ENCODE data around the gene IFRD1. TPM values are rescaled to one million over a fixed set of nuclear protein-coding genes. Genes with fewer than 3 reads are reported as not detected.
A peak's percentile ranks its signal among the peaks of the same experiment; 100 is the strongest.

The IFRD1 gene
- total RNA-seq, 1 experiment from 2014 or later: 73.4 TPM

DNA sequence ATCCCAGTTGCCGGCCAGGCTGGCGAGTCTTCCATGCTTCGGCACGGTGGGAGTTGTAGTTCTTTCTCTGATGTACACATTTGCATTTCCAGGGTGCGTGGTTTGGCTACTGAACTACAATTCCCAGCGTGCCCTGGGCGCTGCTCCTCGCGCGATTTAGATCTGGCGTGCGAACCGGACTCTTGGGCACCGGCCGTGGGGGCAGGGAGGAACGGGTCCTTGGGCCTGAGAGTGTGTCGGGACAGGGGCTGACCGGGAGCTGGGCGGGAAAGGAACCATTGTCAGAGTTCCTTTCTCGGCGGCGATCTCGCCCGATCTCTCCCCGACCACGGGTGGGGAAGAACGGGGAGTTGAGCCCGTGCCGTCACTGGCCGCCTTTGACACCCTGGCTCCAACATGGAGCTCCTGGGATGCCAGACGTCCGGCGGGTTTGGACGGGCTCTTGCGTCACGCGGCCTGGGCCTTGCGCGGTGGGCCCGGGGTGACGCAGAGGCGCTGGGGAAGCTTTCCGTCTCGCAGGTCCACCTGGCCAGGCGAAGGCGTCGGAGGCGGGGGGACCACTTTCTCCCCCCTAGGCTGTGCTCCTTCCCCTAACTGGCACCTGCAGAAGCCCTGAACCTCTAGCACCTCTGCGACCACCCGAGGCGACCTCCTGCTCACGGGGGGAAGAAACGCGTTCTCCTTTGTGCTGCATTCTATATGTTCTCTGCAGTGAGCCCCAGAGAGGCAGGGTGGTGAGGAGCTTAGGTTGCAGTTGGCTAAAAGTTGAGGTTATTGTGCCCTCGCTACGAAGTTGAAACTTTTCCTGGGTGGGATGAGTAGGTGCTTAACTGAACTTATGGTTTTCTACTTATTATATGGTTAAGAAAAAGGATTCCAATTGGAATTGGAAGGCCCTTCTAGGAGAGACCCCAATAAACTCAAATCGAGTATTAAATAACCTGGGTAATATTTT, 824 bp downstream of the IFRD1 start:
- peak; percentile 94 for DNase-seq
- H3K9me3 ChIP-seq (ENCODE audit: low read length): no peaks in the 10 kb centered on the region
- peaks cover 9% of the 10 kb centered on the region for H3K36me3 ChIP-seq (ENCODE audit: low read depth, low read length)
- H3K4me2 ChIP-seq (ENCODE audit: low read length): peak overlapping the region; percentile 88
- POLR2A ChIA-PET (ENCODE audit: unreplicated experiment): interaction anchor here (0.5 to 1.0 kb wide), 11 partner anchors 19 to 1304 kb away, joined by 3 to 9 read pairs (median 4); partner anchors contain the start of gene IMMP2L
- no peaks in the 10 kb centered on the region for H3K27me3 ChIP-seq (ENCODE audit: low read length)
- TF ChIP-seq EZH2 (IDR thresholded peaks at IDR 0.05; ENCODE audit: low read length, unreplicated experiment) (no peak), EZH2phosphoT487 (IDR thresholded peaks at IDR 0.05; ENCODE audit: borderline replicate concordance, low read length) (no peak)
- TF ChIP-seq, protein P1, sequence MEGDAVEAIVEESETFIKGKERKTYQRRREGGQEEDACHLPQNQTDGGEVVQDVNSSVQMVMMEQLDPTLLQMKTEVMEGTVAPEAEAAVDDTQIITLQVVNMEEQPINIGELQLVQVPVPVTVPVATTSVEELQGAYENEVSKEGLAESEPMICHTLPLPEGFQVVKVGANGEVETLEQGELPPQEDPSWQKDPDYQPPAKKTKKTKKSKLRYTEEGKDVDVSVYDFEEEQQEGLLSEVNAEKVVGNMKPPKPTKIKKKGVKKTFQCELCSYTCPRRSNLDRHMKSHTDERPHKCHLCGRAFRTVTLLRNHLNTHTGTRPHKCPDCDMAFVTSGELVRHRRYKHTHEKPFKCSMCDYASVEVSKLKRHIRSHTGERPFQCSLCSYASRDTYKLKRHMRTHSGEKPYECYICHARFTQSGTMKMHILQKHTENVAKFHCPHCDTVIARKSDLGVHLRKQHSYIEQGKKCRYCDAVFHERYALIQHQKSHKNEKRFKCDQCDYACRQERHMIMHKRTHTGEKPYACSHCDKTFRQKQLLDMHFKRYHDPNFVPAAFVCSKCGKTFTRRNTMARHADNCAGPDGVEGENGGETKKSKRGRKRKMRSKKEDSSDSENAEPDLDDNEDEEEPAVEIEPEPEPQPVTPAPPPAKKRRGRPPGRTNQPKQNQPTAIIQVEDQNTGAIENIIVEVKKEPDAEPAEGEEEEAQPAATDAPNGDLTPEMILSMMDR (conservative IDR thresholded peaks at IDR 0.05; ENCODE audit: low read depth, low read length): no peak
- BruUV-seq (replicated peaks): no TSS peak
- H3K79me2 ChIP-seq (ENCODE audit: low read length): peaks cover 56% of the 10 kb centered on the region
- H3K9ac ChIP-seq (ENCODE audit: low read length): peak overlapping the region; percentile 94
- peaks cover 4% of the 10 kb centered on the region for H3F3A ChIP-seq (ENCODE audit: low read length, unreplicated experiment)
- intact Hi-C loops (cut with micrococcal nuclease): no loop called here
- H2AFZ ChIP-seq (ENCODE audit: low read length): no peak overlapping the region
- peak overlapping the region; percentile 60 for H3K27ac ChIP-seq (ENCODE audit: low read length)
- H4K20me1 ChIP-seq (ENCODE audit: low read length): peaks cover 47% of the 10 kb centered on the region
- CTCF ChIA-PET: no interaction called here
- peaks cover 29% of the 10 kb centered on the region for H3K4me1 ChIP-seq (ENCODE audit: insufficient read depth, low read length)
- ATAC-seq: peak; percentile 74
- H3K9me2 ChIP-seq (replicated peaks; ENCODE audit: low read length): no peaks in the 10 kb centered on the region
- peak overlapping the region; percentile 96 for H3K4me3 ChIP-seq (ENCODE audit: low read length)

GRCh38 chr7:112452102-112452888, 2.0 kb downstream of the IFRD1 start:
- intact Hi-C loops (cut with micrococcal nuclease): loop anchor here (2.0 kb wide), 1 partner anchor 29 kb away; the partner anchor contains the start of gene LSMEM1
- H2AFZ ChIP-seq (ENCODE audit: low read length): no peak overlapping the region
- H3K36me3 ChIP-seq (ENCODE audit: low read depth, low read length): peaks cover 19% of the 10 kb centered on the region
- 0 out of 2 replicates have a peak, but pooled peaks have one; percentile 0 for ATAC-seq
- peaks cover 55% of the 10 kb centered on the region for H4K20me1 ChIP-seq (ENCODE audit: low read length)
- H3K27me3 ChIP-seq (ENCODE audit: low read length): no peaks in the 10 kb centered on the region
- H3K27ac ChIP-seq (ENCODE audit: low read length): no peak overlapping the region
- peak overlapping the region; percentile 94 for H3K9ac ChIP-seq (ENCODE audit: low read length)
- no peaks in the 10 kb centered on the region for H3K9me2 ChIP-seq (replicated peaks; ENCODE audit: low read length)
- H3K79me2 ChIP-seq (ENCODE audit: low read length): peaks cover 59% of the 10 kb centered on the region
- POLR2A ChIA-PET (ENCODE audit: unreplicated experiment): interaction anchor here (0.7 kb wide), 1 partner anchor 29 kb away, joined by 14 read pairs; no protein-coding TSS in a partner anchor
- peaks cover 4% of the 10 kb centered on the region for H3F3A ChIP-seq (ENCODE audit: low read length, unreplicated experiment)
- TF ChIP-seq EZH2phosphoT487 (IDR thresholded peaks at IDR 0.05; ENCODE audit: borderline replicate concordance, low read length) (no peak), EZH2 (IDR thresholded peaks at IDR 0.05; ENCODE audit: low read length, unreplicated experiment) (no peak)
- TF ChIP-seq, protein P1 (conservative IDR thresholded peaks at IDR 0.05; ENCODE audit: low read depth, low read length): no peak; the same call in 1 of the 2 replicates
- no peaks in the 10 kb centered on the region for H3K9me3 ChIP-seq (ENCODE audit: low read length)
- CTCF ChIA-PET: interaction anchor here (0.5 kb wide), 1 partner anchor 43 kb away, joined by 3 read pairs; no protein-coding TSS in a partner anchor
- H3K4me3 ChIP-seq (ENCODE audit: low read length): peak overlapping the region; percentile 96
- H3K4me1 ChIP-seq (ENCODE audit: insufficient read depth, low read length): peaks cover 29% of the 10 kb centered on the region
- peak; percentile 32 for DNase-seq
- BruUV-seq (replicated peaks): no TSS peak
- peak overlapping the region; percentile 88 for H3K4me2 ChIP-seq (ENCODE audit: low read length)

Data from PC-3 (cell line).